Measurements from ENCODE around the gene PRKAR2A. TPM values are rescaled to one million over a fixed set of nuclear protein-coding genes. Genes with fewer than 3 reads are reported as not detected.
"Not testable (repeated sequence)": the region's sequence is repeated elsewhere in the genome, so short reads cannot be mapped to it uniquely, and the experiment has no call there.

The PRKAR2A gene
- polyA plus RNA-seq, 3 donors: 7.3 to 16.8 (median 11.2) TPM

GRCh38 chr3:48793484-48793883 is 54.2 kb downstream of the PRKAR2A start:
- WGBS, 3 donors: 93 to 97% (median 95%) methylated on average over 2 of the region's 2 CpGs
- not testable (repeated sequence) for H3K27ac ChIP-seq (ENCODE audit: low read depth, low read length)

- H3K27ac ChIP-seq (ENCODE audit: low read depth, low read length): no peak overlapping the region
- WGBS, 3 donors: 91 to 98% (median 95%) methylated on average over 3 of the region's 3 CpGs
Observed at GRCh38 chr3:48789665-48790064, 58.0 kb downstream of the PRKAR2A start.

- H3K27ac ChIP-seq (ENCODE audit: low read depth, low read length): no peak overlapping the region
- 61 to 89% (median 79%) methylated on average over 1 of the region's 1 CpG for whole genome bisulfite sequencing, 3 donors
Observed at GRCh38 chr3:48788544-48789162, 59.0 kb downstream of the PRKAR2A start.

GRCh38 chr3:48784426-48785120 is 63.1 kb downstream of the PRKAR2A start:
- WGBS, 3 donors: 91 to 94% (median 93%) methylated on average over 4 of the region's 4 CpGs

GRCh38 chr3:48783304-48783703 is 64.4 kb downstream of the PRKAR2A start:
- WGBS, 3 donors: 81 to 94% (median 93%) methylated on average over 6 of the region's 6 CpGs
- no peak overlapping the region for H3K27ac ChIP-seq (ENCODE audit: low read depth, low read length)

More at GRCh38 chr3:48784426-48785120, 63.1 kb downstream of the PRKAR2A start:
- no peak overlapping the region for H3K27ac ChIP-seq (ENCODE audit: low read depth, low read length)

- no peak overlapping the region for H3K27ac ChIP-seq (ENCODE audit: low read depth, low read length)
Observed at GRCh38 chr3:48782046-48782445, 65.6 kb downstream of the PRKAR2A start.

- not testable (repeated sequence) for H3K27ac ChIP-seq (ENCODE audit: low read depth, low read length)
- WGBS, 3 donors: 94 to 98% (median 98%) methylated on average over 8 of the region's 8 CpGs
Observed at GRCh38 chr3:48778565-48778964, 69.1 kb downstream of the PRKAR2A start.

- WGBS, 3 donors: 74 to 87% (median 84%) methylated on average over 4 of the region's 4 CpGs
- H3K27ac ChIP-seq (ENCODE audit: low read depth, low read length): no peak overlapping the region
Observed at GRCh38 chr3:48776854-48777253, 70.8 kb downstream of the PRKAR2A start.

- 79 to 88% (median 81%) methylated on average over 4 of the region's 4 CpGs for WGBS, 3 donors
- no peak overlapping the region for H3K27ac ChIP-seq (ENCODE audit: low read depth, low read length)
Observed at GRCh38 chr3:48770192-48770502, 77.5 kb downstream of the PRKAR2A start.

GRCh38 chr3:48765376-48765775 is 82.3 kb downstream of the PRKAR2A start:
- WGBS, 3 donors: 75 to 90% (median 83%) methylated on average over 1 of the region's 1 CpG
- no peak overlapping the region for H3K27ac ChIP-seq (ENCODE audit: low read depth, low read length)

- WGBS, 3 donors: 64 to 88% (median 67%) methylated on average over 3 of the region's 3 CpGs
- H3K27ac ChIP-seq (ENCODE audit: low read depth, low read length): no peak overlapping the region
Observed at GRCh38 chr3:48762816-48763215, 84.9 kb downstream of the PRKAR2A start.

GRCh38 chr3:48759991-48760540 is 87.6 kb downstream of the PRKAR2A start:
- WGBS, 3 donors: 91 to 97% (median 96%) methylated on average over 5 of the region's 5 CpGs
- not testable (repeated sequence) for H3K27ac ChIP-seq (ENCODE audit: low read depth, low read length)

- not testable (repeated sequence) for H3K27ac ChIP-seq (ENCODE audit: low read depth, low read length)
- WGBS, 3 donors: 85 to 97% (median 97%) methylated on average over 6 of the region's 6 CpGs
Observed at GRCh38 chr3:48759531-48759930, 88.1 kb downstream of the PRKAR2A start.

GRCh38 chr3:48759071-48759470 is 88.6 kb downstream of the PRKAR2A start:
- 93 to 100% (median 95%) methylated on average over 4 of the region's 4 CpGs for WGBS, 3 donors
- H3K27ac ChIP-seq (ENCODE audit: low read depth, low read length): no peak overlapping the region

- no peak overlapping the region for H3K27ac ChIP-seq (ENCODE audit: low read depth, low read length)
- 90 to 94% (median 93%) methylated on average over 5 of the region's 5 CpGs for WGBS, 3 donors
Observed at GRCh38 chr3:48756640-48757039, 91.0 kb downstream of the PRKAR2A start.

- WGBS, 3 donors: 76 to 100% (median 77%) methylated on average over 1 of the region's 1 CpG
Observed at GRCh38 chr3:48750856-48751255, 96.8 kb downstream of the PRKAR2A start.

GRCh38 chr3:48748754-48749153 is 98.9 kb downstream of the PRKAR2A start:
- no peak overlapping the region for H3K27ac ChIP-seq (ENCODE audit: low read depth, low read length)
- 66 to 99% (median 73%) methylated on average over 3 of the region's 3 CpGs for WGBS, 3 donors

More at GRCh38 chr3:48750856-48751255, 96.8 kb downstream of the PRKAR2A start:
- no peak overlapping the region for H3K27ac ChIP-seq (ENCODE audit: low read depth, low read length)

- H3K27ac ChIP-seq (ENCODE audit: low read depth, low read length): no peak overlapping the region
- WGBS, 3 donors: 53 to 74% (median 57%) methylated on average over 4 of the region's 4 CpGs
Observed at GRCh38 chr3:48747706-48748105, 100.0 kb downstream of the PRKAR2A start.

GRCh38 chr3:48747015-48747615 is 100.6 kb downstream of the PRKAR2A start:
- 51 to 67% (median 58%) methylated on average over 4 of the region's 4 CpGs for WGBS, 3 donors
- no peak overlapping the region for H3K27ac ChIP-seq (ENCODE audit: low read depth, low read length)

Data from adipose tissue (tissue), 3 donors.